Vagina (tissue), 2 donors: ENCODE results near the gene AP3S1. TPM values are rescaled to one million over a fixed set of nuclear protein-coding genes. Genes with fewer than 3 reads are reported as not detected.
A peak's percentile ranks its signal among the peaks of the same experiment; 100 is the strongest.

Experiments used
- DNase-seq, 2 donors: peaks; one replicate each; pipeline ENCODE4 v3.0.0-alpha.2; 2017; ENCODE audit errors: extremely low spot score in 2 of 2
- H3K27ac ChIP-seq: fragments of 200-600 bp; sonication (generic); one replicate; pipeline ENCODE4 v1.5.1; 2019
- H3K27me3 ChIP-seq: fragments of 200-600 bp; sonication (generic); one replicate; pipeline ENCODE4 v1.5.1; 2019
- H3K36me3 ChIP-seq, 2 donors: fragments of 200-600 bp; sonication (generic); one replicate each; pipeline ENCODE4 v1.5.1; 2017 to 2019
- H3K4me1 ChIP-seq: fragments of 200-600 bp; sonication (generic); one replicate; pipeline ENCODE4 v1.5.1; 2019
- H3K4me3 ChIP-seq, 2 donors: fragments of 200-600 bp; sonication (generic); 1 replicate in 1 of 2; 2 replicates in 1 of 2; pipeline ENCODE4 v1.5.1; 2016 to 2019
- H3K9me3 ChIP-seq: fragments of 200-600 bp; sonication (generic); one replicate; pipeline ENCODE4 v1.5.1; 2019
- CTCF ChIP-seq, 3 experiments: fragments of 450-650 bp in 2 of 3; fragments of 200-600 bp in 1 of 3; sonication (generic) in 1 of 3; IDR thresholded peaks; one replicate each; pipeline ENCODE4 v1.5.1; 2017 to 2019; ENCODE audit warnings: antibody characterized with exemption in 3 of 3, mild to moderate bottlenecking in 2 of 3, moderate library complexity in 2 of 3
- POLR2A ChIP-seq, 2 donors: fragments of 450-650 bp; IDR thresholded peaks; one replicate each; pipeline ENCODE4 v1.6.1; 2017; ENCODE audit warnings: antibody characterized with exemption in 2 of 2, mild to moderate bottlenecking in 2 of 2, moderate library complexity in 2 of 2
- POLR2AphosphoS5 ChIP-seq, 2 donors: sonication (generic); formaldehyde crosslinking; IDR thresholded peaks; one replicate each; pipeline ENCODE4 v1.9.0; 2017; ENCODE audit warnings: antibody characterized with exemption in 2 of 2, mild to moderate bottlenecking in 2 of 2, low read depth in 1 of 2; ENCODE audit not compliant: insufficient read depth in 1 of 2
- intact Hi-C: fragments of 100-400 bp; cut with DNase I; formaldehyde crosslinking; loops from one replicate; pipeline ENCODE4 v1.15.1; 2023
- total RNA-seq: library from RNA; depleted of rRNA; stranded (reverse); fragments of >200 nt; gene quantifications from one replicate; pipeline ENCODE4 v1.2.3, GENCODE V29; 2016

The AP3S1 gene
- 36.8 TPM for total RNA-seq

- H3K27me3 ChIP-seq = no peaks in the 10 kb centered on the region
- intact Hi-C loops = loop anchor here (5.0 kb wide), 1 partner anchor 214 kb away; the partner anchor contains the start of gene TMED7
- H3K27ac ChIP-seq = peak within 1 kb of the TSS; percentile 94
- peaks cover 66% of the 10 kb centered on the region for H3K4me1 ChIP-seq
- TF ChIP-seq POLR2AphosphoS5 (IDR thresholded peaks at IDR 0.05; ENCODE audit: insufficient read depth in 1 of 2, low read depth in 1 of 2) (peak; percentile 93 to 95), POLR2A (IDR thresholded peaks at IDR 0.05) (peak in 1 of 2 donors; percentile 76), CTCF (IDR thresholded peaks at IDR 0.05) (no peak)
- peak within 1 kb of the TSS; percentile 86 to 99 for H3K4me3 ChIP-seq
- H3K9me3 ChIP-seq = no peaks in the 10 kb centered on the region
- H3K36me3 ChIP-seq = peaks cover 0 to 11% of the 10 kb centered on the region in 2 donors
- peak in 1 of 2 donors; percentile 94 for DNase-seq
Measured at GRCh38 chr5:115841382-115842088, at the start of gene AP3S1, which contains the start of gene ATG12. AP3S1 (plus strand) TSS chr5:115841935; CDS start chr5:115842038, 103 bp downstream. ATG12 (minus strand) TSS chr5:115841565; CDS start chr5:115841552, 13 bp downstream.

- intact Hi-C loops = no loop called here
- no peaks in the 10 kb centered on the region for H3K9me3 ChIP-seq
- H3K4me1 ChIP-seq = no peaks in the 10 kb centered on the region
- H3K27me3 ChIP-seq = no peaks in the 10 kb centered on the region
- DNase-seq = no peak
- no peaks in the 10 kb centered on the region for H3K36me3 ChIP-seq
- TF ChIP-seq POLR2AphosphoS5 (IDR thresholded peaks at IDR 0.05; ENCODE audit: insufficient read depth in 1 of 2, low read depth in 1 of 2) (no peak), POLR2A (IDR thresholded peaks at IDR 0.05) (no peak), CTCF (IDR thresholded peaks at IDR 0.05) (no peak)
- H3K27ac ChIP-seq = no peak overlapping the region
- H3K4me3 ChIP-seq = no peak overlapping the region
Measured at GRCh38 chr5:115795700-115796099, 46.0 kb upstream of the AP3S1 start.

- Histone ChIP-seq H3K4me1 (no peaks in the 10 kb centered on the region), H3K36me3 (no peaks in the 10 kb centered on the region), H3K27ac (no peak overlapping the region), H3K4me3 (no peak overlapping the region), H3K9me3 (no peaks in the 10 kb centered on the region), H3K27me3 (no peaks in the 10 kb centered on the region)
- intact Hi-C loops = no loop called here
- no peak for DNase-seq
- TF ChIP-seq CTCF (IDR thresholded peaks at IDR 0.05) (no peak), POLR2A (IDR thresholded peaks at IDR 0.05) (no peak), POLR2AphosphoS5 (IDR thresholded peaks at IDR 0.05; ENCODE audit: insufficient read depth in 1 of 2, low read depth in 1 of 2) (no peak)
Measured at GRCh38 chr5:115796656-115797055, 45.1 kb upstream of the AP3S1 start.

- Histone ChIP-seq H3K27me3 (no peaks in the 10 kb centered on the region), H3K4me3 (no peak overlapping the region), H3K4me1 (no peaks in the 10 kb centered on the region), H3K27ac (no peak overlapping the region), H3K9me3 (no peaks in the 10 kb centered on the region), H3K36me3 (no peaks in the 10 kb centered on the region)
- DNase-seq = no peak
- intact Hi-C loops = no loop called here
- TF ChIP-seq POLR2AphosphoS5 (IDR thresholded peaks at IDR 0.05; ENCODE audit: insufficient read depth in 1 of 2, low read depth in 1 of 2) (no peak), CTCF (IDR thresholded peaks at IDR 0.05) (no peak), POLR2A (IDR thresholded peaks at IDR 0.05) (no peak)
Measured at GRCh38 chr5:115798252-115798651, 43.5 kb upstream of the AP3S1 start.

GRCh38 chr5:115800108-115800507, 41.6 kb upstream of the AP3S1 start:
- intact Hi-C loops = no loop called here
- DNase-seq = no peak
- H3K27ac ChIP-seq = no peak overlapping the region
- TF ChIP-seq CTCF (IDR thresholded peaks at IDR 0.05) (no peak), POLR2AphosphoS5 (IDR thresholded peaks at IDR 0.05; ENCODE audit: insufficient read depth in 1 of 2, low read depth in 1 of 2) (no peak), POLR2A (IDR thresholded peaks at IDR 0.05) (no peak)
- H3K36me3 ChIP-seq = no peaks in the 10 kb centered on the region
- no peaks in the 10 kb centered on the region for H3K27me3 ChIP-seq
- H3K4me1 ChIP-seq = no peaks in the 10 kb centered on the region
- no peak overlapping the region for H3K4me3 ChIP-seq
- no peaks in the 10 kb centered on the region for H3K9me3 ChIP-seq
